ENCODE data around the gene CCDC124.

Gene CCDC124

GRCh38 chr19:17957149-17957849 is 24.5 kb downstream of the CCDC124 start:
- DNase-seq (ENCODE audit: extremely low read depth, low read depth): no peak
- TF ChIP-seq, protein P1, sequence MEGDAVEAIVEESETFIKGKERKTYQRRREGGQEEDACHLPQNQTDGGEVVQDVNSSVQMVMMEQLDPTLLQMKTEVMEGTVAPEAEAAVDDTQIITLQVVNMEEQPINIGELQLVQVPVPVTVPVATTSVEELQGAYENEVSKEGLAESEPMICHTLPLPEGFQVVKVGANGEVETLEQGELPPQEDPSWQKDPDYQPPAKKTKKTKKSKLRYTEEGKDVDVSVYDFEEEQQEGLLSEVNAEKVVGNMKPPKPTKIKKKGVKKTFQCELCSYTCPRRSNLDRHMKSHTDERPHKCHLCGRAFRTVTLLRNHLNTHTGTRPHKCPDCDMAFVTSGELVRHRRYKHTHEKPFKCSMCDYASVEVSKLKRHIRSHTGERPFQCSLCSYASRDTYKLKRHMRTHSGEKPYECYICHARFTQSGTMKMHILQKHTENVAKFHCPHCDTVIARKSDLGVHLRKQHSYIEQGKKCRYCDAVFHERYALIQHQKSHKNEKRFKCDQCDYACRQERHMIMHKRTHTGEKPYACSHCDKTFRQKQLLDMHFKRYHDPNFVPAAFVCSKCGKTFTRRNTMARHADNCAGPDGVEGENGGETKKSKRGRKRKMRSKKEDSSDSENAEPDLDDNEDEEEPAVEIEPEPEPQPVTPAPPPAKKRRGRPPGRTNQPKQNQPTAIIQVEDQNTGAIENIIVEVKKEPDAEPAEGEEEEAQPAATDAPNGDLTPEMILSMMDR (IDR thresholded peaks at IDR 0.05; ENCODE audit: low read depth, low read length, missing control alignments): no peak
- H3K4me3 ChIP-seq (replicated peaks; ENCODE audit: low read depth, low read length): no peak overlapping the region

DNA sequence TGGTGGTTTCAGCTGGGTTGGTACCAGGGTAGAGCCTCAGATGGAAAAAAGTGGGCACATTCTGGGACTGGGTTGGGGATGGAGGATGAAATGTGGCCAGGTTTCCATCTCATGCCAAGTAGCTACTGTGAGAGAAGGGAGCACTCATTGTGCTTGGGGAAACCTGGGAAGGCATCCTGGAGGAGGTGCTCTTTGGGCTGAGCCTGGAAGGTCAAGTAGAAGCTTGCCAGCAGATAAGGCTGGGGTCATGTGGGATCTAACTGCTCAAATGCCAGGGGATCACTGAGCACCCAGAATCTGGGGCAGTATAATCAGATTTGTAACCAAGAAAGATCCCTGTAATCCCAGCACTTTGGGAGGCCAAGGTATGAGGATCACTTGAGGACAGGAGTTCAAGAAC is 25.1 kb downstream of the CCDC124 start:
- no peak overlapping the region for H3K4me3 ChIP-seq (replicated peaks; ENCODE audit: low read depth, low read length)
- DNase-seq (ENCODE audit: extremely low read depth, low read depth): no peak
- TF ChIP-seq, protein P1 (IDR thresholded peaks at IDR 0.05; ENCODE audit: low read depth, low read length, missing control alignments): no peak

GRCh38 chr19:17963936-17964691 is 31.3 kb downstream of the CCDC124 start:
- no peak overlapping the region for H3K4me3 ChIP-seq (replicated peaks; ENCODE audit: low read depth, low read length)
- DNase-seq (ENCODE audit: extremely low read depth, low read depth): no peak
- TF ChIP-seq, protein P1 (IDR thresholded peaks at IDR 0.05; ENCODE audit: low read depth, low read length, missing control alignments): no peak

DNA sequence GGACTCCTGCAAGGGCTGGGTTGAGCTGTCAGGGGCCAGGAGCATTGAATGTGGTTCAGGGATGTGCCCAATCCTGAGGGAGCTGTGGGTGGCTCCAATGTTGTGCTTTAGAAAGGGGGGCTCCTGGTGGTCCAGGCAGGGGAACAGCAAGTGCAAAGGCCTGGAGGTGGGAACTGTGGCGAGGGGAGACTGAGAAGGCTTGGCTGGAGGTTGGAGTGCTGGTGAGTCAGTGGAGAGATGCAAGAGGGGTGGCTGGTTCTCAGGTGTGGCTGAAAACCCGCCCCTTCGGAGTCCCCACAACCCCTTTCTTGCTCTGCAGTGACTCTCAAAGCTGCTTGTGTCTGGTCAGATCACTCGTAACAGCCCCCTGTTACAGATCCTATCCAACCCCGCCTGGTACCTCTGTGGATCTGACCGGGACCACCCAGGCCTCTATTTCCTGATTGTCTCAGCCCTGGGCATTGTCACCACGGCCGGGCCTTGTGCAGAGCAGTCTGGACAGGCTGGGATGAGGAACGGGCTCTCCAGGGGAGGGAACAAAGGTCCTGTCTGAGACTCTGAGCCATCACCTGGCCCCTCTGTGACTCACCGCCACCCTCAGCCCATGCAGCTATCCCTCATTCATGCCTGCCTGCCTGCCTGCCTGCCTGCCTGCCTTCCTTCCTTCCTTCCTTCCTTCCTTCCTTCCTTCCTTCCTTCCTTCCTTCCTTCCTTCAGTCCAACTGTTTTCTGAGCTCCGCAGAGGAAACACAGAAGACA is 32.7 kb downstream of the CCDC124 start:
- no peak for DNase-seq (ENCODE audit: extremely low read depth, low read depth)
- TF ChIP-seq, protein P1 (IDR thresholded peaks at IDR 0.05; ENCODE audit: low read depth, low read length, missing control alignments): no peak
- H3K4me3 ChIP-seq (replicated peaks; ENCODE audit: low read depth, low read length): no peak overlapping the region

DNA sequence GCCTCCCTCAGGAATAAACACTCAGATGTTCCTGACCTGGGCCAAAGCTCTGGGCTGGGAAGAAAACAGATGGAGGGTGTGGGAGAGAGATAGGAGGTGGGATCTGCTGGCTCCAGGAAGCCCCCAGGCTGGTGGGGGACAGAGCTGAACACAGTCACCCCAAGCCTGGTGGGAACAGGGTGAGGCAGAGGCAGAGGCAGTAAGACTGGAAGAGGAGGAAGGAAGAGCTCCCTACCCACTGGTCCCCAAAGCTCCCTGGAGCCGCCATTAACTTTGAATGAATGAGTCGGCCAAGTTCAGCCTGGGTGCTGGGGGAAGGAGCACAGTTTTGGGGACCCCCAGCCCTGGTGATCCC is 33.3 kb downstream of the CCDC124 start:
- no peak overlapping the region for H3K4me3 ChIP-seq (replicated peaks; ENCODE audit: low read depth, low read length)
- TF ChIP-seq, protein P1 (IDR thresholded peaks at IDR 0.05; ENCODE audit: low read depth, low read length, missing control alignments): no peak

GRCh38 chr19:17966550-17967256 is 33.9 kb downstream of the CCDC124 start, which contains the start of gene KCNN1:
KCNN1 (plus strand) TSS chr19:17967107; CDS start chr19:17973889, 6,782 bp downstream.
- TF ChIP-seq, protein P1 (IDR thresholded peaks at IDR 0.05; ENCODE audit: low read depth, low read length, missing control alignments): no peak
- H3K4me3 ChIP-seq (replicated peaks; ENCODE audit: low read depth, low read length): no peak within 1 kb of the TSS
- no peak for DNase-seq (ENCODE audit: extremely low read depth, low read depth)

More for the DNA sequence above, 33.3 kb downstream of the CCDC124 start:
- no peak for DNase-seq (ENCODE audit: extremely low read depth, low read depth)
